8988T (cell line): ENCODE data around the gene IMPG1.

Experiments used
- DNase-seq: peaks from one replicate; pipeline ENCODE4 v3.0.0; 2011

The IMPG1 gene

GRCh38 chr6:75884822-75885221 is 187.6 kb downstream of the IMPG1 start:
- no peak for DNase-seq

DNA sequence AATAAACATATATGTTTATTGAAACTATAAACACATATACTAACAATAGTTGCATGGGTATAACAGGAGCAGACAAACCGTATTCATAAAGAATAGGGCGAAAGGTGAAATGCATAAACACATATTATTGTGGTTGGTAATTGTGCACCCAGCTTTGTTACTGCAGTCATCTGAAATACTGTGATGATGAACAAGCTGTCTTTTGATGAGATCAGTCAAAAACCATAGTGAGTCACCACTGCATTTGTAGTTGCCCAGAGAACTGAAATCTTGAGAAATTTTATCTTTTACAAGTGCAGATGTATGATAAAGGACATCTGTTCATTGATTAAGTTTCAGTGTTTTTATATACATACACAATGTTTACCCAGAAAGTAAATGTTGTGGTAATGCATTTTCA is 189.7 kb downstream of the IMPG1 start:
- DNase-seq, result no peak

- no peak for DNase-seq
These were observed 192.2 kb downstream of the IMPG1 start for GRCh38 chr6:75880305-75880704.

DNA sequence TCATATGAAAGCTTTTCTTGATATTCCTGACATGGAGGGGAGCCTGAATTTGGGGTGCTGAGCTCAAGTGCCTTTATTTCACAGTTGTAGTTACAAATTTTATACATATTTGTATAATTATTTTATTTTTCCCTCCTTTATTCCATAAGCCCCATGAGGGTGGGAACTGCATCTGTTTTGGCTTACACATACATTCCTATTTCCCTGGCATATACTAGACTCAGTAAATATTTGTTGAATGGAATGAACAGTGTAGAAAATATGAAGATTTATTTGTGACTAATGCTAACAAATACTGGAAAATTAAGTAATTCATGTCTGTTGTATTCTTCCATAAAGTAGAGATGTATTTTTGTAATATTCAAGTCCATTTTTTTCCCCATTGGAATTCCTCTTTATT is 196.3 kb downstream of the IMPG1 start:
- no peak for DNase-seq

DNA sequence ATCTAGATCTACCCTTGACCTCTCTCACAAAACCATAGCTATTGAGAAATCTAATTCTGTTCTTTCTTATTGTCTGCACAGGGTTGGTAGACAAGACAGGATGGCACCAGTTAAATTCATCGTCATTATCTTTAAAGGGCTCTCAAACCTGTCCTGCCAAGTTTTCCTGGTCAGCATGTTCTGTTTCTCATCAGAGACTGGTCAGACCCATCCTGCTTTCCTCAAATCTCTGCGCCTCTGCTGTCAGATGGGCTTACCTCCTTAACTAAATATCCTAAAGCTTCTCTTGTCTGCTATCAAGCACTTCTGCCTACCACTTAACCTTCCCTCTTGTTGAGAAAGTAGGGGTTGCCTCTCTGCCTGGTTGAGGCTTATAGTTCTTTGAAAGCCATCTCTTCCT is 198.2 kb downstream of the IMPG1 start:
- no peak for DNase-seq
